ENCODE data around the gene SLC6A4.

DNA sequence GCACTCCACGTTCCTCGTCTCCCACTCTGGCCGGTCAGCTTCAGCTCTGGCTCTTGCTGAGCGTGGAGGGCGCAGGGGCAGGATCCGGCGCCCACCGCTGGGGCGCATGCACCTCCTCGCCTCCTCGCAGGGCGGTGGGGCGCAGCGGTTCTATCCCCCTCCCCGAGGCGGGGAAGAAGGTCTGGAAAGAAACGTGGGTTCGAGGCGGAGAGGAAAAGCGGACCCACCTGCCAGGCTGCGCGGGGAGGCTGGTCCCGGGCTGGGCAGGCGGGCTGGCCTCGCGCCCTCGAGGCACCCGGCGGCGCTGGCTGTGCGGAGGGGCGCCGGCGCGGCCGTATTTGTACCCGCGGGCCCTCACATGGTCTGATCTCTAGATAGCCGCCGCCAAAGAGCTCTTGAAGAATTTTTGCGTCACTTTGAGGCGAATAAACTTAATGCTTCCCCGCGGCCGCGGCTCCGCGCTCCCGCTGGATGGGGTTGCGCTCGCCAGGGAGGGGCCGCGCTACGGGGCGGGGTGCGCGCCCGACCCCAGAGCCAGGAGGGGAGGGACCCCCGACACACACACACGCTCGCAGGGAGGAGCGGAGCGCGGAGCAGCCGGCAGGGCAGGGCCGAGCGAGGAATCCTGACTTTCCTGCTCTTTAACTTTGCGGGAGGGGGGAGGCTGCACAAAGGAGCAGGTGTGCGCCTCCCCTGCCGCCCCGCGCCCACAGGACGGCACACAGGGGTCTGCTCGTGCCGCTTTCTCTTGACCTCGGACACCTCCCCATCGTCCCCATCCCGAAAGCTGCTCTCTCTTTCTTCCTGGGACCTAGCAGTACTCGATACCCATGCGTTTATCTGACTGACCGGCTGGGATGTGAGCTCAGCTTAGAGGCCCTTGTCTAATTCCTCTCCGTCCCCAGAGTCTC lies at the start of gene SLC6A4:
- TF ChIP-seq, protein P1, sequence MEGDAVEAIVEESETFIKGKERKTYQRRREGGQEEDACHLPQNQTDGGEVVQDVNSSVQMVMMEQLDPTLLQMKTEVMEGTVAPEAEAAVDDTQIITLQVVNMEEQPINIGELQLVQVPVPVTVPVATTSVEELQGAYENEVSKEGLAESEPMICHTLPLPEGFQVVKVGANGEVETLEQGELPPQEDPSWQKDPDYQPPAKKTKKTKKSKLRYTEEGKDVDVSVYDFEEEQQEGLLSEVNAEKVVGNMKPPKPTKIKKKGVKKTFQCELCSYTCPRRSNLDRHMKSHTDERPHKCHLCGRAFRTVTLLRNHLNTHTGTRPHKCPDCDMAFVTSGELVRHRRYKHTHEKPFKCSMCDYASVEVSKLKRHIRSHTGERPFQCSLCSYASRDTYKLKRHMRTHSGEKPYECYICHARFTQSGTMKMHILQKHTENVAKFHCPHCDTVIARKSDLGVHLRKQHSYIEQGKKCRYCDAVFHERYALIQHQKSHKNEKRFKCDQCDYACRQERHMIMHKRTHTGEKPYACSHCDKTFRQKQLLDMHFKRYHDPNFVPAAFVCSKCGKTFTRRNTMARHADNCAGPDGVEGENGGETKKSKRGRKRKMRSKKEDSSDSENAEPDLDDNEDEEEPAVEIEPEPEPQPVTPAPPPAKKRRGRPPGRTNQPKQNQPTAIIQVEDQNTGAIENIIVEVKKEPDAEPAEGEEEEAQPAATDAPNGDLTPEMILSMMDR (conservative IDR thresholded peaks at IDR 0.05; ENCODE audit: low read depth in 2 of 2): no peak
- TF ChIP-seq POLR2AphosphoS5 (IDR thresholded peaks at IDR 0.05; ENCODE audit: low read depth) (no peak), JUNB (IDR thresholded peaks at IDR 0.05; ENCODE audit: unreplicated experiment) (no peak), EZH2 (IDR thresholded peaks at IDR 0.05; ENCODE audit: low read depth, unreplicated experiment) (peak; percentile 38), EZH2phosphoT487 (IDR thresholded peaks at IDR 0.05; ENCODE audit: unreplicated experiment) (no peak), CREB1 (CRISPR knock-in tag; IDR thresholded peaks at IDR 0.05; ENCODE audit: low read depth) (no peak), NANOG (IDR thresholded peaks at IDR 0.05; ENCODE audit: borderline replicate concordance) (no peak), ZNF114 (CRISPR knock-in tag; IDR thresholded peaks at IDR 0.05) (no peak), ZNF331 (CRISPR knock-in tag; IDR thresholded peaks at IDR 0.05; ENCODE audit: low read depth) (no peak)
- TF ChIP-seq, protein P2, sequence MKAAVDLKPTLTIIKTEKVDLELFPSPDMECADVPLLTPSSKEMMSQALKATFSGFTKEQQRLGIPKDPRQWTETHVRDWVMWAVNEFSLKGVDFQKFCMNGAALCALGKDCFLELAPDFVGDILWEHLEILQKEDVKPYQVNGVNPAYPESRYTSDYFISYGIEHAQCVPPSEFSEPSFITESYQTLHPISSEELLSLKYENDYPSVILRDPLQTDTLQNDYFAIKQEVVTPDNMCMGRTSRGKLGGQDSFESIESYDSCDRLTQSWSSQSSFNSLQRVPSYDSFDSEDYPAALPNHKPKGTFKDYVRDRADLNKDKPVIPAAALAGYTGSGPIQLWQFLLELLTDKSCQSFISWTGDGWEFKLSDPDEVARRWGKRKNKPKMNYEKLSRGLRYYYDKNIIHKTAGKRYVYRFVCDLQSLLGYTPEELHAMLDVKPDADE (IDR thresholded peaks at IDR 0.05): no peak
- TF ChIP-seq, protein P3, sequence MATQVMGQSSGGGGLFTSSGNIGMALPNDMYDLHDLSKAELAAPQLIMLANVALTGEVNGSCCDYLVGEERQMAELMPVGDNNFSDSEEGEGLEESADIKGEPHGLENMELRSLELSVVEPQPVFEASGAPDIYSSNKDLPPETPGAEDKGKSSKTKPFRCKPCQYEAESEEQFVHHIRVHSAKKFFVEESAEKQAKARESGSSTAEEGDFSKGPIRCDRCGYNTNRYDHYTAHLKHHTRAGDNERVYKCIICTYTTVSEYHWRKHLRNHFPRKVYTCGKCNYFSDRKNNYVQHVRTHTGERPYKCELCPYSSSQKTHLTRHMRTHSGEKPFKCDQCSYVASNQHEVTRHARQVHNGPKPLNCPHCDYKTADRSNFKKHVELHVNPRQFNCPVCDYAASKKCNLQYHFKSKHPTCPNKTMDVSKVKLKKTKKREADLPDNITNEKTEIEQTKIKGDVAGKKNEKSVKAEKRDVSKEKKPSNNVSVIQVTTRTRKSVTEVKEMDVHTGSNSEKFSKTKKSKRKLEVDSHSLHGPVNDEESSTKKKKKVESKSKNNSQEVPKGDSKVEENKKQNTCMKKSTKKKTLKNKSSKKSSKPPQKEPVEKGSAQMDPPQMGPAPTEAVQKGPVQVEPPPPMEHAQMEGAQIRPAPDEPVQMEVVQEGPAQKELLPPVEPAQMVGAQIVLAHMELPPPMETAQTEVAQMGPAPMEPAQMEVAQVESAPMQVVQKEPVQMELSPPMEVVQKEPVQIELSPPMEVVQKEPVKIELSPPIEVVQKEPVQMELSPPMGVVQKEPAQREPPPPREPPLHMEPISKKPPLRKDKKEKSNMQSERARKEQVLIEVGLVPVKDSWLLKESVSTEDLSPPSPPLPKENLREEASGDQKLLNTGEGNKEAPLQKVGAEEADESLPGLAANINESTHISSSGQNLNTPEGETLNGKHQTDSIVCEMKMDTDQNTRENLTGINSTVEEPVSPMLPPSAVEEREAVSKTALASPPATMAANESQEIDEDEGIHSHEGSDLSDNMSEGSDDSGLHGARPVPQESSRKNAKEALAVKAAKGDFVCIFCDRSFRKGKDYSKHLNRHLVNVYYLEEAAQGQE (IDR thresholded peaks at IDR 0.05; ENCODE audit: unreplicated experiment): no peak
